Measurements from ENCODE around the gene ANKRD39. TPM values are rescaled to one million over a fixed set of nuclear protein-coding genes. Genes with fewer than 3 reads are reported as not detected.
A peak's percentile ranks its signal among the peaks of the same experiment; 100 is the strongest.

ANKRD39 gene
- total and polyA plus RNA-seq, 3 donors from 2014 or later, result 8.9 to 16.4 (median 13.9) TPM

GRCh38 chr2:96873651-96874096 lies 15.9 kb upstream of the ANKRD39 start:
- Histone ChIP-seq H3K4me1 (peaks cover 10% of the 10 kb centered on the region), H3K36me3 (ENCODE audit: low read depth, missing control alignments) (no peaks in the 10 kb centered on the region), H3K27ac (peak overlapping the region in 1 of 2 donors; percentile 12), H3K27me3 (no peaks in the 10 kb centered on the region), H3K4me3 (no peak overlapping the region), H3K9me3 (no peaks in the 10 kb centered on the region)
- no peak for TF ChIP-seq POLR2A (IDR thresholded peaks at IDR 0.05)
- no peak for TF ChIP-seq CTCF (IDR thresholded peaks at IDR 0.05)
- peak; percentile 46 for DNase-seq
- intact Hi-C loops (cut with DNase I; ENCODE audit: low total_unique reads), result no loop called here
- 51 to 65% methylated on average over 5 to 8 of the region's 8 CpGs for WGBS, 2 donors

- WGBS, 2 donors, result 72 to 83% methylated on average over 14 of the region's 14 CpGs
- peaks cover 10% of the 10 kb centered on the region for H3K4me1 ChIP-seq
- DNase-seq, result no peak
These were observed 15.0 kb upstream of the ANKRD39 start for GRCh38 chr2:96872591-96873349.

GRCh38 chr2:96870626-96871255 lies 12.9 kb upstream of the ANKRD39 start:
- Histone ChIP-seq H3K4me1 (peaks cover 15% of the 10 kb centered on the region), H3K27me3 (no peaks in the 10 kb centered on the region), H3K27ac (peak overlapping the region; percentile 92 to 95), H3K9me3 (no peaks in the 10 kb centered on the region), H3K4me3 (peak overlapping the region; percentile 85 to 96), H3K36me3 (ENCODE audit: low read depth, missing control alignments) (no peaks in the 10 kb centered on the region)
- WGBS, 2 donors, result 28 to 33% methylated on average over 8 to 13 of the region's 13 CpGs
- intact Hi-C loops (cut with DNase I; ENCODE audit: low total_unique reads), result no loop called here
- no peak for TF ChIP-seq POLR2A (IDR thresholded peaks at IDR 0.05)
- TF ChIP-seq CTCF (IDR thresholded peaks at IDR 0.05), result no peak
- DNase-seq, result peak; percentile 30

More at GRCh38 chr2:96872591-96873349, 15.0 kb upstream of the ANKRD39 start:
- H3K27me3 ChIP-seq, result no peaks in the 10 kb centered on the region
- intact Hi-C loops (cut with DNase I; ENCODE audit: low total_unique reads), result no loop called here
- no peaks in the 10 kb centered on the region for H3K9me3 ChIP-seq
- no peak overlapping the region for H3K27ac ChIP-seq
- TF ChIP-seq CTCF (IDR thresholded peaks at IDR 0.05) (no peak), POLR2A (IDR thresholded peaks at IDR 0.05) (no peak)
- no peak overlapping the region for H3K4me3 ChIP-seq
- H3K36me3 ChIP-seq (ENCODE audit: low read depth, missing control alignments), result no peaks in the 10 kb centered on the region

GRCh38 chr2:96869822-96870625 lies 12.2 kb upstream of the ANKRD39 start, which contains the start of gene SEMA4C:
SEMA4C (minus strand) TSS chr2:96870080; CDS start chr2:96867886, 2,194 bp downstream.
- Histone ChIP-seq H3K36me3 (ENCODE audit: low read depth, missing control alignments) (no peaks in the 10 kb centered on the region), H3K4me3 (peak within 1 kb of the TSS; percentile 85 to 96), H3K4me1 (peaks cover 15% of the 10 kb centered on the region), H3K27me3 (no peaks in the 10 kb centered on the region), H3K9me3 (no peaks in the 10 kb centered on the region), H3K27ac (peak within 1 kb of the TSS; percentile 92 to 95)
- WGBS, 2 donors, result 1 to 4% methylated on average over 5 to 93 of the region's 93 CpGs
- intact Hi-C loops (cut with DNase I; ENCODE audit: low total_unique reads), result loop anchor here (5.0 kb wide), 2 partner anchors 37 to 82 kb away; no protein-coding TSS in a partner anchor
- peak; percentile 56 for DNase-seq
- TF ChIP-seq CTCF (IDR thresholded peaks at IDR 0.05) (no peak), POLR2A (IDR thresholded peaks at IDR 0.05) (no peak)

Data from testis (tissue), 3 donors.